SK-N-SH (cell line): ENCODE data around the gene PLAC9. TPM values are rescaled to one million over a fixed set of nuclear protein-coding genes. Genes with fewer than 3 reads are reported as not detected.
"Not testable (repeated sequence)": the region's sequence is repeated elsewhere in the genome, so short reads cannot be mapped to it uniquely, and the experiment has no call there.

ENCODE experiments used
- CTCF ChIA-PET: fragments of 300-600, 350-600 bp; formaldehyde crosslinking; extraction: SDS; loops from one replicate; lab custom pipeline; 2021; lab: Yijun Ruan, JAX
- POLR2A ChIA-PET: fragments of 350-600 bp; sonication (Branson Sonifier 250); formaldehyde crosslinking; extraction: SDS; loops from one replicate; lab custom pipeline; 2020; ENCODE audit warnings: antibody characterized with exemption, inconsistent platforms; lab: Yijun Ruan, JAX
- DNase-seq: peaks from one replicate; pipeline ENCODE4 v3.0.0; 2012
- H2AFZ ChIP-seq: fragments of 200-600 bp; sonication (generic); 2 replicates; pipeline ENCODE4 v1.8.1; 2016; ENCODE audit warnings: antibody characterized with exemption, mild to moderate bottlenecking, low read depth
- H3F3A ChIP-seq: fragments of 200-600 bp; sonication (generic); replicated peaks from 2 replicates; pipeline ENCODE3; 2016; ENCODE audit warnings: antibody characterized with exemption, mild to moderate bottlenecking; ENCODE audit not compliant: insufficient read depth
- H3K27ac ChIP-seq, 2 experiments: fragments of 200-500 bp in 1 of 2; fragments of 200-600 bp in 1 of 2; sonication (Bioruptor generic) in 1 of 2; sonication (generic), shearing (Covaris generic) in 1 of 2; 2 replicates each; pipeline versions ENCODE4 v1.5.1 to v1.6.1; 2014 to 2016; ENCODE audit warnings: low read depth in 2 of 2, inconsistent platforms in 1 of 2, low read length in 1 of 2, mild to moderate bottlenecking in 1 of 2, mixed read lengths in 1 of 2
- H3K27me3 ChIP-seq: fragments of 200-600 bp; sonication (generic), shearing (Covaris generic); 2 replicates; pipeline ENCODE4 v1.6.1; 2016; ENCODE audit warnings: mixed run types; ENCODE audit not compliant: insufficient read depth
- H3K36me3 ChIP-seq, 2 experiments: fragments of 200-500 bp in 1 of 2; fragments of 200-600 bp in 1 of 2; sonication (Bioruptor generic) in 1 of 2; sonication (generic) in 1 of 2; replicated peaks in 1 of 2; 2 replicates each; pipeline versions ENCODE3 to v1.5.1; 2014 to 2016; ENCODE audit warnings: low read length in 1 of 2, mild to moderate bottlenecking in 1 of 2; ENCODE audit not compliant: insufficient read depth in 2 of 2, control insufficient read depth in 1 of 2
- H3K4me1 ChIP-seq, 2 experiments: fragments of 200-500 bp in 1 of 2; fragments of 200-600 bp in 1 of 2; sonication (Bioruptor generic) in 1 of 2; sonication (generic), shearing (Covaris generic) in 1 of 2; 2 replicates each; pipeline versions ENCODE4 v1.5.1 to v1.6.1; 2014 to 2016; ENCODE audit warnings: low read depth in 1 of 2, low read length in 1 of 2, mixed run types in 1 of 2; ENCODE audit not compliant: insufficient read depth in 2 of 2, control insufficient read depth in 1 of 2
- H3K4me2 ChIP-seq: fragments of 200-600 bp; sonication (generic), shearing (Covaris generic); 2 replicates; pipeline ENCODE4 v1.6.1; 2017; ENCODE audit warnings: mixed run types
- H3K4me3 ChIP-seq, 2 experiments: fragments of 200-500 bp in 1 of 2; fragments of 200-600 bp in 1 of 2; sonication (Bioruptor generic) in 1 of 2; sonication (generic), shearing (Covaris generic) in 1 of 2; 2 replicates each; pipeline versions ENCODE4 v1.5.1 to v1.8.1; 2014 to 2016; ENCODE audit warnings: low read depth in 2 of 2, inconsistent platforms in 1 of 2, low read length in 1 of 2, mild to moderate bottlenecking in 1 of 2, mixed read lengths in 1 of 2, moderate library complexity in 1 of 2
- H3K79me2 ChIP-seq: fragments of 200-600 bp; sonication (generic); 2 replicates; pipeline ENCODE4 v1.8.1; 2017; ENCODE audit warnings: mild to moderate bottlenecking; ENCODE audit not compliant: insufficient read depth
- H3K9ac ChIP-seq: fragments of 200-600 bp; sonication (generic); 2 replicates; pipeline ENCODE4 v1.6.1; 2017; ENCODE audit warnings: mixed run types
- H3K9me2 ChIP-seq: fragments of 200-600 bp; sonication (generic); 2 replicates; pipeline ENCODE4 v1.6.1; 2017; ENCODE audit warnings: mixed run types
- H3K9me3 ChIP-seq: fragments of 200-600 bp; sonication (generic); 2 replicates; pipeline ENCODE4 v1.6.1; 2017; ENCODE audit warnings: mixed run types, mild to moderate bottlenecking, moderate library complexity
- H4K20me1 ChIP-seq: fragments of 200-600 bp; sonication (generic); 2 replicates; pipeline ENCODE4 v1.6.1; 2017; ENCODE audit warnings: mild to moderate bottlenecking, mixed run types; ENCODE audit not compliant: insufficient read depth
- JUND ChIP-seq: IDR thresholded peaks from 2 replicates; pipeline ENCODE4 v1.4.0; 2012
- MEF2A ChIP-seq: IDR thresholded peaks from 2 replicates; pipeline ENCODE4 v1.4.0; 2012; ENCODE audit warnings: low read depth, borderline replicate concordance
- TAF1 ChIP-seq: IDR thresholded peaks from 2 replicates; pipeline ENCODE4 v1.6.1; 2012; ENCODE audit warnings: low read depth, mild to moderate bottlenecking, low read length, moderate library complexity, borderline replicate concordance
- TEAD4 ChIP-seq: IDR thresholded peaks from 2 replicates; pipeline ENCODE4 v1.4.0; 2012; ENCODE audit warnings: mild to moderate bottlenecking, borderline replicate concordance; ENCODE audit not compliant: insufficient read depth
- YY1 ChIP-seq: IDR thresholded peaks from 2 replicates; pipeline ENCODE4 v1.4.0; 2012; ENCODE audit warnings: low read depth, mild to moderate bottlenecking
- WGBS: methylation state at CpG from one replicate; pipeline ENCODE4 v1.1.6; 2017; ENCODE audit warnings: low lambda C conversion rate; 5-methylcytosine and 5-hydroxymethylcytosine counted together
- polyA plus RNA-seq, 3 experiments: library from polyadenylated mRNA; depleted of rRNA; stranded (reverse); fragments of >200 nt; gene quantifications; 2 replicates each; pipeline ENCODE4 v1.2.3, GENCODE V29; 2012
- TF ChIP-seq, protein P1 (sequence below): IDR thresholded peaks from 2 replicates; pipeline ENCODE4 v1.6.1; 2012; ENCODE audit warnings: mild to moderate bottlenecking, low read depth, low read length, moderate library complexity

PLAC9 gene
- polyA plus RNA-seq, 1 of the 3 experiments (the other 2 are of a cell fraction): 0.21 TPM

DNA sequence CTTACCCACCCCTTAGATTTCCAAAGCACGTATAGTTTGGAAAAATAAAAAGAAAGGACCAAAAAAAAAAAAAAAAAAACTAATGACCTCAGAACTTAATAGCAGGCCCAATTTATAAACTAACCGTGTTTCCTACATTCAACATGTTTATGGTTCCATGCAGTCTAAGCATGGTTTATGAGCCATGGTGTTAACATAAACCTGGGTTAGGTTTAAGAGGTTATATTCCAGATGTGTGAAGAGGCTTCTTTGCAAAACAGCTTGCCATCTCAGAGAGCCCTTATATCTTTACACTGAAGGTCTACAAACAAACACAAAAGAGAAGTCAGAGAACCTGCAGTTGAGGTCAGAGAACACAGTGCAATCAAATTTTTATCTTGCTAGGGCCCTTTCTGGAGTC, 38.3 kb upstream of the PLAC9 start:
- TF ChIP-seq JUND (no peak), YY1 (no peak), MEF2A (no peak), TEAD4 (no peak), TAF1 (no peak)
- TF ChIP-seq, protein P1, sequence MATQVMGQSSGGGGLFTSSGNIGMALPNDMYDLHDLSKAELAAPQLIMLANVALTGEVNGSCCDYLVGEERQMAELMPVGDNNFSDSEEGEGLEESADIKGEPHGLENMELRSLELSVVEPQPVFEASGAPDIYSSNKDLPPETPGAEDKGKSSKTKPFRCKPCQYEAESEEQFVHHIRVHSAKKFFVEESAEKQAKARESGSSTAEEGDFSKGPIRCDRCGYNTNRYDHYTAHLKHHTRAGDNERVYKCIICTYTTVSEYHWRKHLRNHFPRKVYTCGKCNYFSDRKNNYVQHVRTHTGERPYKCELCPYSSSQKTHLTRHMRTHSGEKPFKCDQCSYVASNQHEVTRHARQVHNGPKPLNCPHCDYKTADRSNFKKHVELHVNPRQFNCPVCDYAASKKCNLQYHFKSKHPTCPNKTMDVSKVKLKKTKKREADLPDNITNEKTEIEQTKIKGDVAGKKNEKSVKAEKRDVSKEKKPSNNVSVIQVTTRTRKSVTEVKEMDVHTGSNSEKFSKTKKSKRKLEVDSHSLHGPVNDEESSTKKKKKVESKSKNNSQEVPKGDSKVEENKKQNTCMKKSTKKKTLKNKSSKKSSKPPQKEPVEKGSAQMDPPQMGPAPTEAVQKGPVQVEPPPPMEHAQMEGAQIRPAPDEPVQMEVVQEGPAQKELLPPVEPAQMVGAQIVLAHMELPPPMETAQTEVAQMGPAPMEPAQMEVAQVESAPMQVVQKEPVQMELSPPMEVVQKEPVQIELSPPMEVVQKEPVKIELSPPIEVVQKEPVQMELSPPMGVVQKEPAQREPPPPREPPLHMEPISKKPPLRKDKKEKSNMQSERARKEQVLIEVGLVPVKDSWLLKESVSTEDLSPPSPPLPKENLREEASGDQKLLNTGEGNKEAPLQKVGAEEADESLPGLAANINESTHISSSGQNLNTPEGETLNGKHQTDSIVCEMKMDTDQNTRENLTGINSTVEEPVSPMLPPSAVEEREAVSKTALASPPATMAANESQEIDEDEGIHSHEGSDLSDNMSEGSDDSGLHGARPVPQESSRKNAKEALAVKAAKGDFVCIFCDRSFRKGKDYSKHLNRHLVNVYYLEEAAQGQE: no peak
- Histone ChIP-seq H3K9me3 (no peaks in the 10 kb centered on the region), H3K79me2 (no peaks in the 10 kb centered on the region), H2AFZ (no peak overlapping the region), H3K9ac (no peak overlapping the region), H3K4me3 (no peak overlapping the region), H3F3A (no peaks in the 10 kb centered on the region), H3K27me3 (no peaks in the 10 kb centered on the region), H4K20me1 (no peaks in the 10 kb centered on the region), H3K36me3 (no peaks in the 10 kb centered on the region), H3K27ac (no peak overlapping the region), H3K4me2 (no peak overlapping the region), H3K9me2 (no peaks in the 10 kb centered on the region), H3K4me1 (no peaks in the 10 kb centered on the region)
- DNase-seq: no peak
- POLR2A ChIA-PET: no interaction called here
- 49% methylated on average over 2 of the region's 2 CpGs for WGBS
- CTCF ChIA-PET: interaction anchor here (0.7 kb wide), 1 partner anchor 447 kb away, joined by 3 read pairs; no protein-coding TSS in a partner anchor

GRCh38 chr10:80098272-80098671, 34.3 kb upstream of the PLAC9 start:
- H3K9ac ChIP-seq, CTCF ChIA-PET, H3K9me2 ChIP-seq, DNase-seq, H4K20me1 ChIP-seq, H3F3A ChIP-seq, H3K27ac ChIP-seq, H3K9me3 ChIP-seq, H3K4me1 ChIP-seq, H3K36me3 ChIP-seq, H2AFZ ChIP-seq, H3K4me3 ChIP-seq, POLR2A ChIA-PET, H3K4me2 ChIP-seq, H3K27me3 ChIP-seq, H3K79me2 ChIP-seq: not testable (repeated sequence)
- WGBS: 26% methylated on average over 2 of the region's 2 CpGs

DNA sequence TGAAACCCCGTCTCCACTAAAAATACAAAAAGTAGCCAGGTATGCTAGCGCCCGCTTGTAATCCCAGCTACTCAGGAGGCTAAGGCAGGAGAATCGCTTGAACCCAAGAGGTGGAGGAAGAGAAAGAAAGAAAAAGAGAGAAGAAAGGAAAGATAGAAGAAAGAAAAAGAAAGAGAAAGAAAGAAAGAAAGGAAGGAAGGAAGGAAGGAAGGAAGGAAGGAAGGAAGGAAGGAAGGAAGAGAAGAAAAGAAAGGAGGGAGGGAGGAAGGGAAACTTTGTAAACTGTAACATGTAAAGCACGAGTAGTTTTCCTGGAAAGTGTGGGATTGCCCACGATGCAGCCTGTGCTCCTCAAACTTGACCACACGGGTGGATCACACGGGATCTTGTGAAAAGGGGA, 33.2 kb upstream of the PLAC9 start:
- H3K4me3 ChIP-seq, H3K27ac ChIP-seq, DNase-seq, POLR2A ChIA-PET, H4K20me1 ChIP-seq, H3K79me2 ChIP-seq, H3F3A ChIP-seq, H3K9me3 ChIP-seq, H3K27me3 ChIP-seq, H3K4me2 ChIP-seq, H3K9me2 ChIP-seq, H3K36me3 ChIP-seq, H3K9ac ChIP-seq, H2AFZ ChIP-seq, H3K4me1 ChIP-seq: not testable (repeated sequence)
- WGBS: 54% methylated on average over 8 of the region's 8 CpGs
- CTCF ChIA-PET: interaction anchor here (0.7 kb wide), 1 partner anchor 45 kb away, joined by 3 read pairs; no protein-coding TSS in a partner anchor
